DND-41 (cell line): ENCODE data around the gene EXOSC3.

Experiments used
- ATAC-seq: fragments of 200-7000 bp; cut with Tn5 transposase; 3 replicates; pipeline ENCODE4 v1.9.1; 2021; ENCODE audit warnings: low read depth; ENCODE audit not compliant: insufficient read depth
- DNase-seq: peaks from one replicate; pipeline ENCODE4 v3.0.0-alpha.2; 2020
- H2AFZ ChIP-seq: 2 replicates; pipeline ENCODE4 v1.6.0; 2012; ENCODE audit warnings: low read depth, low read length
- H3K27ac ChIP-seq: 2 replicates; pipeline ENCODE4 v1.5.1; 2012; ENCODE audit warnings: low read length, inconsistent platforms
- H3K27me3 ChIP-seq: fragments of 200-600 bp; sonication (generic); 2 replicates; pipeline ENCODE4 v1.6.0; 2012; ENCODE audit warnings: low read length, mild to moderate bottlenecking, inconsistent platforms; ENCODE audit not compliant: insufficient read depth, poor library complexity
- H3K36me3 ChIP-seq: 2 replicates; pipeline ENCODE4 v1.5.1; 2012; ENCODE audit warnings: low read length, inconsistent platforms; ENCODE audit not compliant: insufficient read depth
- H3K4me1 ChIP-seq: 2 replicates; pipeline ENCODE4 v1.5.1; 2012; ENCODE audit warnings: mild to moderate bottlenecking, low read length; ENCODE audit not compliant: insufficient read depth
- H3K4me2 ChIP-seq: 2 replicates; pipeline ENCODE4 v1.6.0; 2012; ENCODE audit warnings: mild to moderate bottlenecking, moderate library complexity, low read length, inconsistent platforms; ENCODE audit not compliant: insufficient read depth
- H3K4me3 ChIP-seq, 2 experiments: fragments of 200-600 bp in 1 of 2; shearing (Covaris generic) in 1 of 2; 2 replicates each; pipeline ENCODE4 v1.5.1; 2012 to 2016; ENCODE audit warnings: inconsistent platforms in 2 of 2, low read length in 2 of 2, mild to moderate bottlenecking in 2 of 2, low read depth in 1 of 2, moderate library complexity in 1 of 2
- H3K79me2 ChIP-seq: 2 replicates; pipeline ENCODE4 v1.6.0; 2012; ENCODE audit warnings: low read length, inconsistent platforms; ENCODE audit not compliant: insufficient read depth
- H3K9ac ChIP-seq: 2 replicates; pipeline ENCODE4 v1.6.0; 2012; ENCODE audit warnings: low read depth, mild to moderate bottlenecking, inconsistent platforms, low read length, moderate library complexity
- H3K9me3 ChIP-seq: 2 replicates; pipeline ENCODE4 v1.5.1; 2012; ENCODE audit warnings: low read length, moderate library complexity, mild to moderate bottlenecking, inconsistent platforms; ENCODE audit not compliant: insufficient read depth, severe bottlenecking
- H4K20me1 ChIP-seq: 2 replicates; pipeline ENCODE4 v1.6.0; 2012; ENCODE audit warnings: low read length; ENCODE audit not compliant: insufficient read depth
- CTCF ChIP-seq: IDR thresholded peaks from 2 replicates; pipeline ENCODE4 v1.5.1; 2012; ENCODE audit warnings: borderline replicate concordance, low read length, moderate library complexity, mild to moderate bottlenecking; ENCODE audit not compliant: poor library complexity, severe bottlenecking; ENCODE audit errors: extremely low read depth
- EZH2 ChIP-seq: IDR thresholded peaks from 3 replicates; pipeline ENCODE4 v1.6.1; 2012; ENCODE audit warnings: borderline replicate concordance, low read depth, mild to moderate bottlenecking, moderate library complexity, low read length, inconsistent platforms; ENCODE audit not compliant: severe bottlenecking

The EXOSC3 gene

GRCh38 chr9:37739222-37739621, 45.6 kb downstream of the EXOSC3 start:
- Histone ChIP-seq H3K9ac (no peak overlapping the region), H3K4me1 (no peaks in the 10 kb centered on the region), H2AFZ (no peak overlapping the region), H3K36me3 (no peaks in the 10 kb centered on the region), H3K79me2 (no peaks in the 10 kb centered on the region), H3K9me3 (no peaks in the 10 kb centered on the region), H3K27ac (no peak overlapping the region), H4K20me1 (no peaks in the 10 kb centered on the region), H3K4me3 (no peak overlapping the region), H3K27me3 (no peaks in the 10 kb centered on the region), H3K4me2 (no peak overlapping the region)
- TF ChIP-seq CTCF (no peak), EZH2 (no peak)
- DNase-seq (no peak), ATAC-seq (no peak)

GRCh38 chr9:37732952-37733351, 51.9 kb downstream of the EXOSC3 start:
- TF ChIP-seq CTCF (no peak), EZH2 (no peak)
- no peak overlapping the region for H3K4me2 ChIP-seq
- H3K9me3 ChIP-seq = no peaks in the 10 kb centered on the region
- peaks cover 7% of the 10 kb centered on the region for H3K27me3 ChIP-seq
- H3K79me2 ChIP-seq = no peaks in the 10 kb centered on the region
- no peaks in the 10 kb centered on the region for H3K4me1 ChIP-seq
- H2AFZ ChIP-seq = no peak overlapping the region
- H4K20me1 ChIP-seq = no peaks in the 10 kb centered on the region
- no peak overlapping the region for H3K4me3 ChIP-seq
- ATAC-seq (no peak), DNase-seq (no peak)
- H3K36me3 ChIP-seq = no peaks in the 10 kb centered on the region
- H3K9ac ChIP-seq = no peak overlapping the region
- H3K27ac ChIP-seq = no peak overlapping the region

DNA sequence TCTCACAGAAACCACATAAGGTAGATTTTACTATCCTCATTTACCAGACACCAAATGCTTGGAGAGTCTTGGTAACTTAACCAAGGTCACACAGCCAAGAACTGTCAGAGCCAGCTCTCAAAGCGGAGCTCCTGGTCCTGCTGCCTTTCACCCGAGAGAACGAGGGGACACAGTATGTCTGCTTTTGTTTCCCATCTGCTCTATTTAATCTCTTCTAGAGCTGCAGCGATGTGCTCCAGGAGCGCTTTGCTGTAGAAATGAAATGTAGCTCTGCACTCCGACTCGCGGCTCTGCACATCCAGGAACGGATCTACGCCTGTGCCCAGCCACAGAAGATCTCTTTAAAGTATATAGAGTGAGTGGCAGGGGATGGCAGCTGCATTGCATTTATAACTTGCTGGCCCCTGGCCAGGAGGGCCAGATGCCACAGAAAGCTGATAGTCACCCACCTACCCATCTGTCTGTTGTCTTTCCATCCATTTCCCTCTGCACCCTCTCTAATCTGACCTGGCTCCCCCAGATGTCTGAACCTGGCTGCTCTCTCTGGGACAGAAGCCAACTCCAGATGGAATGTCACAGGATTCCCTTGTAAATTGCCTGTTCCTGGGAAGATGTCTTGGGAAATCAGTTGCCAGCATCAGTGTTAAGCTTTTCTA, 52.6 kb downstream of the EXOSC3 start:
- no peak for ATAC-seq
- DNase-seq = no peak
- Histone ChIP-seq H3K9ac (no peak overlapping the region), H3K4me2 (no peak overlapping the region), H3K4me1 (no peaks in the 10 kb centered on the region), H3K4me3 (no peak overlapping the region), H3K79me2 (no peaks in the 10 kb centered on the region), H3K27me3 (peaks cover 7% of the 10 kb centered on the region), H3K36me3 (no peaks in the 10 kb centered on the region), H3K27ac (no peak overlapping the region), H2AFZ (no peak overlapping the region), H4K20me1 (no peaks in the 10 kb centered on the region), H3K9me3 (no peaks in the 10 kb centered on the region)
- no peak for TF ChIP-seq CTCF
- TF ChIP-seq EZH2 = no peak
